SK-N-SH (cell line): Measurements from ENCODE around the gene LEF1.

Source experiments
- EP300 ChIP-seq, 2 experiments: IDR thresholded peaks; 2 replicates each; pipeline versions ENCODE4 v1.4.0 to v1.6.1; 2012; ENCODE audit warnings: borderline replicate concordance in 1 of 2, low read depth in 1 of 2, low read length in 1 of 2
- MAX ChIP-seq: IDR thresholded peaks from 2 replicates; pipeline ENCODE4 v1.4.0; 2012; ENCODE audit warnings: low read depth
- MXI1 ChIP-seq: IDR thresholded peaks from 2 replicates; pipeline ENCODE4 v1.6.1; 2012; ENCODE audit warnings: mild to moderate bottlenecking, low read depth, low read length, improper control_type of control experiment
- RCOR1 ChIP-seq: fragments of 150-350 bp; IDR thresholded peaks from 2 replicates; pipeline ENCODE4 v1.6.1; 2017; ENCODE audit warnings: antibody characterized with exemption, low read length
- REST ChIP-seq: IDR thresholded peaks from 2 replicates; pipeline ENCODE4 v1.6.1; 2012; ENCODE audit warnings: mild to moderate bottlenecking, low read depth, low read length, moderate library complexity
- SIN3A ChIP-seq: IDR thresholded peaks from 2 replicates; pipeline ENCODE4 v1.6.1; 2012; ENCODE audit warnings: low read depth, mild to moderate bottlenecking, low read length, moderate library complexity, borderline replicate concordance
- TAF1 ChIP-seq: IDR thresholded peaks from 2 replicates; pipeline ENCODE4 v1.6.1; 2012; ENCODE audit warnings: low read depth, mild to moderate bottlenecking, low read length, moderate library complexity, borderline replicate concordance
- TF ChIP-seq, protein P1 (sequence below): IDR thresholded peaks from 2 replicates; pipeline ENCODE4 v1.4.0; 2012; ENCODE audit warnings: low read depth, borderline replicate concordance
- TF ChIP-seq, protein P2 (sequence below): fragments of 200-600 bp; sonication (generic); IDR thresholded peaks from 2 replicates; pipeline ENCODE4 v1.6.1; 2017; ENCODE audit warnings: antibody characterized with exemption, mild to moderate bottlenecking, moderate library complexity
- TF ChIP-seq, protein P3 (sequence below): IDR thresholded peaks from 2 replicates; pipeline ENCODE4 v1.4.0; 2012; ENCODE audit warnings: low read depth, borderline replicate concordance

DNA sequence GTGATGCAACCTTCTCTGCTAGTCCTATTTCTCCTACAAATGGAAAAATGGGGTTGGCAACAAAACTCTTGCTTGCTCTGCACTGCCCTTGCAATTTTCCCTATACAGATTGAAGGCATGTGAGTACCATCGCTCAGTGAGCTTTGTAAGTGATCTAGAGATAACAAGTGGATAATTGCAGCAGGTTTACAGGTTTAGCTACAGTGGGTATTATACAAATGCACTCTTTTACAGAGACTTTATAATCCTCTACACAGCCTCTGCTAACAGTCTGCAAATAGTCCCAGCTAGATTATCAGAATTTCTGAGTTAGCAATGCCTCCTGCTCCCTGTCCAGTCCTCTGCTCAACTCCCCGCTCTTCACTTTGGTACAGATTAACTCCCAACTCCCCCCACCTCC is 11.1 kb downstream of the LEF1 start:
- TF ChIP-seq, protein P1, sequence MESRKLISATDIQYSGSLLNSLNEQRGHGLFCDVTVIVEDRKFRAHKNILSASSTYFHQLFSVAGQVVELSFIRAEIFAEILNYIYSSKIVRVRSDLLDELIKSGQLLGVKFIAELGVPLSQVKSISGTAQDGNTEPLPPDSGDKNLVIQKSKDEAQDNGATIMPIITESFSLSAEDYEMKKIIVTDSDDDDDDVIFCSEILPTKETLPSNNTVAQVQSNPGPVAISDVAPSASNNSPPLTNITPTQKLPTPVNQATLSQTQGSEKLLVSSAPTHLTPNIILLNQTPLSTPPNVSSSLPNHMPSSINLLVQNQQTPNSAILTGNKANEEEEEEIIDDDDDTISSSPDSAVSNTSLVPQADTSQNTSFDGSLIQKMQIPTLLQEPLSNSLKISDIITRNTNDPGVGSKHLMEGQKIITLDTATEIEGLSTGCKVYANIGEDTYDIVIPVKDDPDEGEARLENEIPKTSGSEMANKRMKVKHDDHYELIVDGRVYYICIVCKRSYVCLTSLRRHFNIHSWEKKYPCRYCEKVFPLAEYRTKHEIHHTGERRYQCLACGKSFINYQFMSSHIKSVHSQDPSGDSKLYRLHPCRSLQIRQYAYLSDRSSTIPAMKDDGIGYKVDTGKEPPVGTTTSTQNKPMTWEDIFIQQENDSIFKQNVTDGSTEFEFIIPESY = no peak
- TF ChIP-seq RCOR1 = no peak
- TF ChIP-seq, protein P2, sequence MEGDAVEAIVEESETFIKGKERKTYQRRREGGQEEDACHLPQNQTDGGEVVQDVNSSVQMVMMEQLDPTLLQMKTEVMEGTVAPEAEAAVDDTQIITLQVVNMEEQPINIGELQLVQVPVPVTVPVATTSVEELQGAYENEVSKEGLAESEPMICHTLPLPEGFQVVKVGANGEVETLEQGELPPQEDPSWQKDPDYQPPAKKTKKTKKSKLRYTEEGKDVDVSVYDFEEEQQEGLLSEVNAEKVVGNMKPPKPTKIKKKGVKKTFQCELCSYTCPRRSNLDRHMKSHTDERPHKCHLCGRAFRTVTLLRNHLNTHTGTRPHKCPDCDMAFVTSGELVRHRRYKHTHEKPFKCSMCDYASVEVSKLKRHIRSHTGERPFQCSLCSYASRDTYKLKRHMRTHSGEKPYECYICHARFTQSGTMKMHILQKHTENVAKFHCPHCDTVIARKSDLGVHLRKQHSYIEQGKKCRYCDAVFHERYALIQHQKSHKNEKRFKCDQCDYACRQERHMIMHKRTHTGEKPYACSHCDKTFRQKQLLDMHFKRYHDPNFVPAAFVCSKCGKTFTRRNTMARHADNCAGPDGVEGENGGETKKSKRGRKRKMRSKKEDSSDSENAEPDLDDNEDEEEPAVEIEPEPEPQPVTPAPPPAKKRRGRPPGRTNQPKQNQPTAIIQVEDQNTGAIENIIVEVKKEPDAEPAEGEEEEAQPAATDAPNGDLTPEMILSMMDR = no peak
- TF ChIP-seq EP300 (IDR thresholded peaks at IDR 0.05; ENCODE audit: borderline replicate concordance in 1 of 2, low read depth in 1 of 2, low read length in 1 of 2) = no peak
- TF ChIP-seq TAF1 = no peak
- no peak for TF ChIP-seq MXI1
- TF ChIP-seq SIN3A = no peak
- TF ChIP-seq, protein P3, sequence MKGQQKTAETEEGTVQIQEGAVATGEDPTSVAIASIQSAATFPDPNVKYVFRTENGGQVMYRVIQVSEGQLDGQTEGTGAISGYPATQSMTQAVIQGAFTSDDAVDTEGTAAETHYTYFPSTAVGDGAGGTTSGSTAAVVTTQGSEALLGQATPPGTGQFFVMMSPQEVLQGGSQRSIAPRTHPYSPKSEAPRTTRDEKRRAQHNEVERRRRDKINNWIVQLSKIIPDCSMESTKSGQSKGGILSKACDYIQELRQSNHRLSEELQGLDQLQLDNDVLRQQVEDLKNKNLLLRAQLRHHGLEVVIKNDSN = no peak
- no peak for TF ChIP-seq MAX
- TF ChIP-seq REST = no peak
